HCT116 (cell line): Measurements from ENCODE around the gene RAPGEF1. TPM values are rescaled to one million over a fixed set of nuclear protein-coding genes. Genes with fewer than 3 reads are reported as not detected.

ENCODE experiments used
- ATAC-seq: fragments of 200-7000 bp; cut with Tn5 transposase; 2 replicates; pipeline ENCODE4 v1.9.1; 2020; ENCODE audit warnings: mild to moderate bottlenecking, moderate library complexity
- BruUV-seq: library from RNA; stranded (reverse); fragments of 400-500 nt; replicated peaks from 2 replicates; lab custom pipeline; 2021; lab: Mats Ljungman, UMichigan
- CTCF ChIA-PET: fragments of 300-600 bp; sonication (Branson Sonifier 250); formaldehyde crosslinking; loops from one replicate; lab custom pipeline; 2021; ENCODE audit warnings: antibody characterized with exemption; lab: Charles Lee
- POLR2A ChIA-PET: fragments of 300-600, 350-600 bp; sonication (Branson Sonifier 250); formaldehyde crosslinking; loops from one replicate; lab custom pipeline; 2021; ENCODE audit warnings: antibody characterized with exemption; lab: Charles Lee
- RAD21 ChIA-PET, 2 experiments: fragments of 300-600 bp; sonication (Branson Sonifier 250); formaldehyde crosslinking; loops; one replicate each; lab custom pipeline; 2023; ENCODE audit warnings: low total read pairs in 2 of 2; ENCODE audit not compliant: uncharacterized antibody in 2 of 2, unreplicated experiment in 2 of 2, low non-redundant PET in 1 of 2; lab: Charles Lee
- DNase-seq: peaks from one replicate; pipeline ENCODE4 v3.0.0-alpha.2; 2010; ENCODE audit warnings: low read depth, low spot score
- H2AFZ ChIP-seq: fragments of 200-600 bp; shearing (Covaris generic), sonication (generic); 2 replicates; pipeline ENCODE4 v1.6.1; 2017; ENCODE audit warnings: low read depth, mixed run types, mixed read lengths, antibody characterized with exemption, low read length; ENCODE audit not compliant: poor library complexity, severe bottlenecking
- H3K27ac ChIP-seq: 2 replicates; pipeline ENCODE4 v1.5.1; 2012; ENCODE audit warnings: low read depth, low read length
- H3K27me3 ChIP-seq: fragments of 200-600 bp; sonication (generic); 2 replicates; pipeline ENCODE4 v1.6.1; 2016; ENCODE audit warnings: mixed run types, low read length, mixed read lengths; ENCODE audit not compliant: insufficient read depth
- H3K36me3 ChIP-seq, 2 experiments: fragments of 200-500 bp in 1 of 2; fragments of 200-600 bp in 1 of 2; sonication (Bioruptor generic) in 1 of 2; sonication (generic) in 1 of 2; 2 replicates each; pipeline versions ENCODE4 v1.5.1 to v1.6.1; 2014 to 2016; ENCODE audit warnings: low read length in 2 of 2, inconsistent platforms in 1 of 2, mixed read lengths in 1 of 2, mixed run types in 1 of 2; ENCODE audit not compliant: insufficient read depth in 2 of 2, control insufficient read depth in 1 of 2
- H3K4me1 ChIP-seq, 2 experiments: fragments of 200-600 bp in 1 of 2; sonication (generic) in 1 of 2; 2 replicates each; pipeline versions ENCODE4 v1.5.1 to v1.6.1; 2012 to 2017; ENCODE audit warnings: low read length in 2 of 2, inconsistent platforms in 1 of 2, mild to moderate bottlenecking in 1 of 2, mixed read lengths in 1 of 2, mixed run types in 1 of 2, moderate library complexity in 1 of 2; ENCODE audit not compliant: insufficient read depth in 2 of 2, control insufficient read depth in 1 of 2
- H3K4me2 ChIP-seq: fragments of 200-600 bp; sonication (generic); 2 replicates; pipeline ENCODE4 v1.6.1; 2017; ENCODE audit warnings: mixed run types, low read length, mixed read lengths
- H3K4me3 ChIP-seq, 2 experiments: fragments of 200-600 bp in 1 of 2; sonication (generic) in 1 of 2; replicated peaks in 1 of 2; 2 replicates each; pipeline ENCODE4 v1.5.1; 2011 to 2016; ENCODE audit warnings: low read length in 2 of 2, control low read depth in 1 of 2, low read depth in 1 of 2, mild to moderate bottlenecking in 1 of 2, mixed read lengths in 1 of 2, mixed run types in 1 of 2
- H3K79me2 ChIP-seq: fragments of 200-600 bp; sonication (generic); 2 replicates; pipeline ENCODE4 v1.6.1; 2017; ENCODE audit warnings: mild to moderate bottlenecking, mixed run types, low read length, moderate library complexity, mixed read lengths; ENCODE audit not compliant: insufficient read depth
- H3K9ac ChIP-seq: fragments of 200-600 bp; sonication (generic); 2 replicates; pipeline ENCODE4 v1.6.1; 2016; ENCODE audit warnings: low read length, mixed read lengths
- H3K9me2 ChIP-seq: fragments of 200-600 bp; sonication (generic), shearing (Covaris generic); 2 replicates; pipeline ENCODE4 v1.6.1; 2017; ENCODE audit warnings: mixed run types, mild to moderate bottlenecking, moderate library complexity; ENCODE audit not compliant: insufficient read depth
- H3K9me3 ChIP-seq, 2 experiments: fragments of 200-500 bp in 1 of 2; fragments of 200-600 bp in 1 of 2; sonication (Bioruptor generic) in 1 of 2; sonication (generic) in 1 of 2; 2 replicates each; pipeline ENCODE4 v1.6.1; 2014 to 2017; ENCODE audit warnings: low read length in 2 of 2, mixed read lengths in 2 of 2, inconsistent platforms in 1 of 2, low read depth in 1 of 2, mild to moderate bottlenecking in 1 of 2, mixed run types in 1 of 2, moderate library complexity in 1 of 2; ENCODE audit not compliant: control insufficient read depth in 1 of 2, insufficient read depth in 1 of 2
- H4K20me1 ChIP-seq: fragments of 200-600 bp; sonication (generic), shearing (Covaris generic); 2 replicates; pipeline ENCODE4 v1.6.1; 2017; ENCODE audit warnings: mixed run types, mild to moderate bottlenecking, moderate library complexity; ENCODE audit not compliant: insufficient read depth
- CBX3 ChIP-seq: IDR thresholded peaks from 2 replicates; pipeline ENCODE4 v1.6.1; 2012; ENCODE audit warnings: low read depth
- CEBPB ChIP-seq: IDR thresholded peaks from 2 replicates; pipeline ENCODE4 v1.6.1; 2012; ENCODE audit warnings: low read depth
- EZH2phosphoT487 ChIP-seq: fragments of 200-600 bp; IDR thresholded peaks from 2 replicates; pipeline ENCODE4 v1.6.1; 2018; ENCODE audit warnings: antibody characterized with exemption, borderline replicate concordance
- POLR2A ChIP-seq: IDR thresholded peaks from 2 replicates; pipeline ENCODE4 v1.7.0; 2011; ENCODE audit warnings: borderline replicate concordance; ENCODE audit not compliant: insufficient read depth, insufficient read length; ENCODE audit errors: extremely low read depth
- POLR2AphosphoS5 ChIP-seq: IDR thresholded peaks from 2 replicates; pipeline ENCODE4 v1.6.1; 2011; ENCODE audit warnings: mild to moderate bottlenecking, low read depth, low read length, moderate library complexity
- SRF ChIP-seq: IDR thresholded peaks from 2 replicates; pipeline ENCODE4 v1.6.1; 2012; ENCODE audit warnings: low read depth
- YY1 ChIP-seq: IDR thresholded peaks from 2 replicates; pipeline ENCODE4 v1.6.1; 2011; ENCODE audit warnings: low read length, low read depth, moderate library complexity, mild to moderate bottlenecking; ENCODE audit not compliant: insufficient replicate concordance; ENCODE audit errors: extremely low read depth
- ZNF274 ChIP-seq: fragments of 200-500 bp; sonication (Bioruptor generic); IDR thresholded peaks from 2 replicates; pipeline ENCODE4 v1.6.1; 2014; ENCODE audit warnings: mild to moderate bottlenecking, low read depth, low read length, inconsistent platforms
- intact Hi-C: fragments of 100-400 bp; cut with micrococcal nuclease; formaldehyde crosslinking; loops from 2 replicates; pipeline ENCODE4 v1.10.0; 2022
- total RNA-seq: library from RNA; stranded (reverse); gene quantifications from one replicate; pipeline ENCODE4 v1.2.1, GENCODE V29; 2021; ENCODE audit not compliant: unreplicated experiment
- TF ChIP-seq, protein P1 (sequence below), 3 experiments: fragments of 200-600 bp in 1 of 3; sonication (generic) in 1 of 3; IDR thresholded peaks in 2 of 3; conservative IDR thresholded peaks in 1 of 3; 2 replicates each; pipeline ENCODE4 v1.5.1; 2012 to 2017; ENCODE audit warnings: low read depth in 2 of 3, low read length in 2 of 3, antibody characterized with exemption in 1 of 3, borderline replicate concordance in 1 of 3, control low read depth in 1 of 3, mild to moderate bottlenecking in 1 of 3, mixed read lengths in 1 of 3, mixed run types in 1 of 3, moderate library complexity in 1 of 3; ENCODE audit not compliant: insufficient read depth in 1 of 3
- TF ChIP-seq, protein P2 (sequence below): IDR thresholded peaks from 2 replicates; pipeline ENCODE4 v1.6.1; 2012; ENCODE audit warnings: low read depth

Gene RAPGEF1
- total RNA-seq, 1 experiment from 2014 or later, result 43.0 TPM

DNA sequence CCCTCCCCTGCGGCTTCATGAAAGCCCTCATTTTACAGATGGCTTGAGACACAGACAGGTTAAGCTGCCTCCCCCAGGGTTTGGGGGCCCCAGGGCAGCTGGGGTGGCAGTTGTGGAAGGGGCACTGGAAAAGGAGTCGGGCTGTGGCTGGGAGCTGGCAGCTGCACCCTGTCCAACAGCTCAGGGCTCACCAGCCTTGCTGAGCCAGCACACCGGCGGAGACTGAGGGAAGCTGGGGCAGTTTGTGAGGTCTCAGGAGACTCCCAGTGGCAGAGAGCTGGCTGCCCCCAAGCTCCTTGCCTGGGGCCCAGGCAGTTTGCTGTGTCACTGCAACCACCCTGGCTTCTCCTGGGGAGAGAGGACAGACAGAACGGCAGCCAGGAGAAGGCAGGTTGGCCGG lies 34.8 kb upstream of the RAPGEF1 start:
- BruUV-seq, result no TSS peak
- Histone ChIP-seq H3K9me3 (no peaks in the 10 kb centered on the region), H3K4me3 (no peak overlapping the region), H4K20me1 (no peaks in the 10 kb centered on the region), H3K79me2 (no peaks in the 10 kb centered on the region), H3K4me2 (no peak overlapping the region), H3K9me2 (no peaks in the 10 kb centered on the region), H3K36me3 (no peaks in the 10 kb centered on the region), H3K4me1 (no peaks in the 10 kb centered on the region), H3K9ac (no peak overlapping the region), H2AFZ (no peak overlapping the region), H3K27me3 (peaks cover 28% of the 10 kb centered on the region), H3K27ac (no peak overlapping the region)
- intact Hi-C loops, result no loop called here
- ChIA-PET CTCF (interaction anchor here (1.2 kb wide), 1 partner anchor 395 kb away, joined by 3 read pairs; no protein-coding TSS in a partner anchor), RAD21 (no interaction called here), POLR2A (no interaction called here)
- no peak for DNase-seq
- TF ChIP-seq POLR2AphosphoS5 (no peak), CBX3 (no peak), SRF (no peak), POLR2A (no peak), EZH2phosphoT487 (no peak), YY1 (no peak), CEBPB (no peak)
- TF ChIP-seq, protein P1, sequence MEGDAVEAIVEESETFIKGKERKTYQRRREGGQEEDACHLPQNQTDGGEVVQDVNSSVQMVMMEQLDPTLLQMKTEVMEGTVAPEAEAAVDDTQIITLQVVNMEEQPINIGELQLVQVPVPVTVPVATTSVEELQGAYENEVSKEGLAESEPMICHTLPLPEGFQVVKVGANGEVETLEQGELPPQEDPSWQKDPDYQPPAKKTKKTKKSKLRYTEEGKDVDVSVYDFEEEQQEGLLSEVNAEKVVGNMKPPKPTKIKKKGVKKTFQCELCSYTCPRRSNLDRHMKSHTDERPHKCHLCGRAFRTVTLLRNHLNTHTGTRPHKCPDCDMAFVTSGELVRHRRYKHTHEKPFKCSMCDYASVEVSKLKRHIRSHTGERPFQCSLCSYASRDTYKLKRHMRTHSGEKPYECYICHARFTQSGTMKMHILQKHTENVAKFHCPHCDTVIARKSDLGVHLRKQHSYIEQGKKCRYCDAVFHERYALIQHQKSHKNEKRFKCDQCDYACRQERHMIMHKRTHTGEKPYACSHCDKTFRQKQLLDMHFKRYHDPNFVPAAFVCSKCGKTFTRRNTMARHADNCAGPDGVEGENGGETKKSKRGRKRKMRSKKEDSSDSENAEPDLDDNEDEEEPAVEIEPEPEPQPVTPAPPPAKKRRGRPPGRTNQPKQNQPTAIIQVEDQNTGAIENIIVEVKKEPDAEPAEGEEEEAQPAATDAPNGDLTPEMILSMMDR (IDR thresholded peaks at IDR 0.05 in 2 of 3, conservative IDR thresholded peaks at IDR 0.05 in 1 of 3; ENCODE audit: borderline replicate concordance in 1 of 3, insufficient read depth in 1 of 3, low read depth in 2 of 3, low read length in 2 of 3), result no peak
- ATAC-seq, result no peak

DNA sequence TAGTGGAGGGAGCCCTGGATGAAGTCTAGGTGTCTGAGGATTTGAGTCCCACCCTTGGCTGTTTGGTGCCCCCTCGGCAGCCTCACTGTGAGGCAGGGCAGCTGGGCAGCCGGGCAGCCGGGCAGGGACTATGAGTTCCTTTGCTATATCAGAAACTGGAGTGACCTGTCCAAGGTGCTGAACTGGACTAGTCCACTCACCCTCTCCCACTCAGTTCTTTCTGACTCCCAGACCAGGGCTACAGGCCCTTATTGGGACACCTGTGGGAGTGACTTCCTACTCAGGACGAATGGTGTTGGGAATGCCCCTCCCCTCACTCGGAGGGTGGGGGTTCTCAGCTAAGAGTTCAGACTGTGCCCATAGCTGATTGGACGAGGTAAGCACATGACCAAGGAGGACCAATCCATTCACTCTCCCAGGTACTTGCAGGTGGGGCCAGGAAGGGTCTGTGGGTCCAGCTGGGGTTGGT lies 34.1 kb upstream of the RAPGEF1 start:
- no peaks in the 10 kb centered on the region for H3K9me3 ChIP-seq
- no peaks in the 10 kb centered on the region for H3K79me2 ChIP-seq
- no peak overlapping the region for H3K27ac ChIP-seq
- DNase-seq (no peak), ATAC-seq (peak; percentile 75)
- no peaks in the 10 kb centered on the region for H3K9me2 ChIP-seq
- intact Hi-C loops, result no loop called here
- no peaks in the 10 kb centered on the region for H3K4me1 ChIP-seq
- H3K36me3 ChIP-seq, result no peaks in the 10 kb centered on the region
- peaks cover 32% of the 10 kb centered on the region for H3K27me3 ChIP-seq
- ChIA-PET RAD21 (no interaction called here), POLR2A (no interaction called here), CTCF (interaction anchor here (1.2 kb wide), 1 partner anchor 396 kb away, joined by 3 read pairs; no protein-coding TSS in a partner anchor)
- BruUV-seq, result no TSS peak
- no peaks in the 10 kb centered on the region for H4K20me1 ChIP-seq
- no peak overlapping the region for H2AFZ ChIP-seq
- H3K9ac ChIP-seq, result no peak overlapping the region
- TF ChIP-seq, protein P2, sequence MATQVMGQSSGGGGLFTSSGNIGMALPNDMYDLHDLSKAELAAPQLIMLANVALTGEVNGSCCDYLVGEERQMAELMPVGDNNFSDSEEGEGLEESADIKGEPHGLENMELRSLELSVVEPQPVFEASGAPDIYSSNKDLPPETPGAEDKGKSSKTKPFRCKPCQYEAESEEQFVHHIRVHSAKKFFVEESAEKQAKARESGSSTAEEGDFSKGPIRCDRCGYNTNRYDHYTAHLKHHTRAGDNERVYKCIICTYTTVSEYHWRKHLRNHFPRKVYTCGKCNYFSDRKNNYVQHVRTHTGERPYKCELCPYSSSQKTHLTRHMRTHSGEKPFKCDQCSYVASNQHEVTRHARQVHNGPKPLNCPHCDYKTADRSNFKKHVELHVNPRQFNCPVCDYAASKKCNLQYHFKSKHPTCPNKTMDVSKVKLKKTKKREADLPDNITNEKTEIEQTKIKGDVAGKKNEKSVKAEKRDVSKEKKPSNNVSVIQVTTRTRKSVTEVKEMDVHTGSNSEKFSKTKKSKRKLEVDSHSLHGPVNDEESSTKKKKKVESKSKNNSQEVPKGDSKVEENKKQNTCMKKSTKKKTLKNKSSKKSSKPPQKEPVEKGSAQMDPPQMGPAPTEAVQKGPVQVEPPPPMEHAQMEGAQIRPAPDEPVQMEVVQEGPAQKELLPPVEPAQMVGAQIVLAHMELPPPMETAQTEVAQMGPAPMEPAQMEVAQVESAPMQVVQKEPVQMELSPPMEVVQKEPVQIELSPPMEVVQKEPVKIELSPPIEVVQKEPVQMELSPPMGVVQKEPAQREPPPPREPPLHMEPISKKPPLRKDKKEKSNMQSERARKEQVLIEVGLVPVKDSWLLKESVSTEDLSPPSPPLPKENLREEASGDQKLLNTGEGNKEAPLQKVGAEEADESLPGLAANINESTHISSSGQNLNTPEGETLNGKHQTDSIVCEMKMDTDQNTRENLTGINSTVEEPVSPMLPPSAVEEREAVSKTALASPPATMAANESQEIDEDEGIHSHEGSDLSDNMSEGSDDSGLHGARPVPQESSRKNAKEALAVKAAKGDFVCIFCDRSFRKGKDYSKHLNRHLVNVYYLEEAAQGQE, result peak; percentile 77
- no peak for TF ChIP-seq ZNF274
- TF ChIP-seq, all 23 proteins: peak for 1
- H3K4me2 ChIP-seq, result no peak overlapping the region
- no peak overlapping the region for H3K4me3 ChIP-seq
